Measurements from ENCODE around the gene REEP5.

DNA sequence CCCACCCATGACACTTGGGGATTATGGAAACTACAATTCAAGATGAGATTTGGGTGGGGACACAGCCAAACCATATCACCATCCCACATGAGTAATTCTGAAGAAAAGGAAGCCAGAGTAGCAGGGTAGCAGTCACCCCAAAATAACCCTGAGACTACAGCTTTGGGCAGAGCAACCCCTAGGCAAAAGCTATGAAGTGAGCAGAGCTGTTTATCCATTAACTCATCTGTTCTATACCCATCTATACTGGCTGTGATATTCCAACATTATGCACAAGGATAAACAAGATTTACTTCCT, 12.3 kb upstream of the REEP5 start:
- TF ChIP-seq CTCF (IDR thresholded peaks at IDR 0.05; ENCODE audit: low read depth, low read length, poor library complexity, severe bottlenecking) (no peak), EZH2phosphoT487 (IDR thresholded peaks at IDR 0.05; ENCODE audit: borderline replicate concordance, low read length) (no peak)
